GM18951 (cell line): ENCODE results near the gene FAM83F.

Experiments
- POLR2A ChIP-seq: IDR thresholded peaks from 4 replicates; pipeline ENCODE4 v1.6.1; 2011; ENCODE audit warnings: mild to moderate bottlenecking; ENCODE audit not compliant: insufficient read length, insufficient read depth; ENCODE audit errors: extremely low read depth
- in situ Hi-C: fragments of 300-500 bp; cut with MboI; formaldehyde crosslinking; loops from one replicate; pipeline ENCODE4 v1.12.0; 2022; ENCODE audit warnings: low sequenced_read_pairs, mixed read lengths, inconsistent platforms; ENCODE audit not compliant: unreplicated experiment

Gene FAM83F

DNA sequence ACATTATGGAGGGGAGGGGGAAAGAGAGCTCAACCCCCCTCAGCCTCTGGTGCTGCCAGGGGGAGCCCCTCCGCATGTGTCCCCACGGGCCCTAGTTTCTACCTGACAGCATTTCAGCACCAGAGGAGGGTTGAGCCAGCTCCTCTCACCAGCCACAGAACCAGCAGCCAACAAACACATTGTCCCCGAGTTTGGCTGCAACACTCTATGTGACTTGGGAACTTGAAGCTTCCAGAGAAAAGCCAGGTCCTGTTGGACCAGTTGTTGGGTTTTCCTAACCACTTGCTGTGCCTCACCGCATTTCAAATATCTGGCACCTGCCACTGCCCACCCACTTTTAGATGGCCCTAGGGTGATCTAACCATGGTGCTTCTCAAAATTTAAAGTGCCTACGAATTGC is 21.1 kb upstream of the FAM83F start:
- no peak for TF ChIP-seq POLR2A
- in situ Hi-C loops = no loop called here

GRCh38 chr22:39974065-39974464 is 20.7 kb upstream of the FAM83F start:
- no peak for TF ChIP-seq POLR2A
- in situ Hi-C loops = no loop called here

DNA sequence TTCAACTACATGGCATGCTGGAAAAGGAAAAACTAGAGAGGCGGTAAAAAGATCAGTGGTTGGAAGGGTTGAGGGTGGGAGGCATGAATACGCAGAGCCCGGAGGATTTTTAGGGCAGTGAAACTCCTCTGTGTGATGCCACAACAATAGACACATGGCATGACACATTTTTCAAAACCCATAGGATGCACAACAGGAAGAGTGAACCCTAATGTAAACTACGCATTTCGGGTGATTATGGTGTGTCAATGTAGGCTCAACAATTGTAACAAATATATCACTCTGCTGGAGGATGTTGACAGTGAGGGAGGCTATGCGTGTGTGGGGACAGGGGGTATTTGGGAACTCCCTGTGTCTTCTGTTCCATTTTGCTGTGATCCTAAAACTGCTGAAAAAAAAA is 15.7 kb upstream of the FAM83F start:
- no peak for TF ChIP-seq POLR2A
- in situ Hi-C loops = no loop called here

DNA sequence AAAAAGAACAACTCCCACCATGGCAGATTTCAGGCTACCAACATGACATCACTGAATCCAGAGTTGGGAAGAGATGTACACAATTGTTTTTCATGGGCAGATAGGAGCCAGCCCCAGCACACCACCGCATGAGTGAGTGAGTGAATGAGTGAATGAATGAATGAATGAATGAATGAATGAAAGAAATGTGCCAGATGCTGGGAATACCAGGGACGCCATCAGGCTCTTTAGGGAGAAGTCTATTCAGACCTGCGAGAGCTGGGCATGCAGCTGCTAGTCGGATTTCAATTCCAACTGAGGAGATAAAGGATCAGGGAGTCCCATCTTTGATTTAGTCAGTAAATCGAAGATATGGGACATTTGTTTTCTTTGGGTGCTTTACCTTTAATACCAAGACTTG is 15.3 kb upstream of the FAM83F start:
- no peak for TF ChIP-seq POLR2A
- in situ Hi-C loops = no loop called here

- no peak for TF ChIP-seq POLR2A
- in situ Hi-C loops = no loop called here
Measured at GRCh38 chr22:39980596-39980995, 14.2 kb upstream of the FAM83F start.

- in situ Hi-C loops = no loop called here
- no peak for TF ChIP-seq POLR2A
Measured at GRCh38 chr22:39983346-39983745, 11.4 kb upstream of the FAM83F start.

DNA sequence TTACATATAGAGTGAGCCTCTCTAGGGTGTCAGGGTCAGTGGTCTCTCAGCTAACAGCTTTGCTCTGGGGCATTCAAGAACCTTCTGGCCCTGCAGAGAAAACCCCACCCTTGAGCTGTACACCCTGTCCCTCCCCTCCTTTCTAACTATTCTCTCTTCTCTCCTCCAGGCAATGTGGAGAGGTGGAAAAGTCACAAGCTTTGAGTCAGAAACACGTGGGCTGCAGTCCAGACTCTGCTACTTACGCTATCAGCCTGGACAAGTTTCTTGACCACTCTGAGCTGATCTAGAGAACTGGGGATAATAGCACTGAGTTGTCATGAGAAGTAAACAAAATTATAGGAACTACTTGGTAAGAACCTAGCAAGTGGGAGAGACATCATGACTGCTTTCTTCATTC is 10.7 kb upstream of the FAM83F start:
- in situ Hi-C loops = no loop called here
- TF ChIP-seq POLR2A = no peak

GRCh38 chr22:39984746-39985145 is 10.0 kb upstream of the FAM83F start:
- in situ Hi-C loops = no loop called here
- TF ChIP-seq POLR2A = no peak

GRCh38 chr22:39985383-39986035 is 9.2 kb upstream of the FAM83F start:
- TF ChIP-seq POLR2A = no peak
- in situ Hi-C loops = no loop called here

DNA sequence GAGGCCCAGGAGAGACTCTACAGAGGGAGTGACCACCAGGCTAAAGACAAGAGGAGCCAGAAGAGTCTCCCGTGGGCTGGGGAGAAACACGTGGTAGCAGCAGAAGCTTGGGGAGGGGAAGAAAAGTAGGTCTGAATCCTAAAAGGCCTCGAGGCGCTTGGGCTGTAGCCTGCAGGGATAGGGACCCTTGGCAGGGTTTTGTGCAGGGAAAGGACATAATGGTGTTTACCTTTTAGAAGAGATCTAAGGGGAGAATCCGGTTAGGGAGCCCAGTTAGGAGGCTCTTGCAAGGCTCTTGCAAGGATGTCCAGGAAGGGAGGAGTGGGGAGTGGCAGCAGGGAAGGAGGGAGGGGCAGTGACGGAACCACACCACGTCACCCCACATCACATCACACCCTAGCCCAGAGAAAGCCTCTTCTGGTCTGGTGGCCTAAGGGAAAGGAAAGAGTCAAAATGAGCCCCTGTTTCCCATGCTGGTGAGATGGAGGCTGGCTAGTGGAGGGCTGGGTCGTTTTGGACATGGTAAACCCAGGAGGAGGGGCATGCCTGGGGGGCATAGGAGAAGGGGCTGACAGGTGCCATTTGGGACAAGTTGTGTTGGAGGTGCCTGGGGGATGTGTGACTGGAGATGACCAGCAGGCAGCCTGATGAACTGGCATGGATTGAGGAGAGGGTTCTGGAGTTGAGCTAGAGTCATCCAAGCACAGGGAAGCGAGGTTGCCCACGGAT is 6.2 kb upstream of the FAM83F start:
- TF ChIP-seq POLR2A = no peak
- in situ Hi-C loops = no loop called here

DNA sequence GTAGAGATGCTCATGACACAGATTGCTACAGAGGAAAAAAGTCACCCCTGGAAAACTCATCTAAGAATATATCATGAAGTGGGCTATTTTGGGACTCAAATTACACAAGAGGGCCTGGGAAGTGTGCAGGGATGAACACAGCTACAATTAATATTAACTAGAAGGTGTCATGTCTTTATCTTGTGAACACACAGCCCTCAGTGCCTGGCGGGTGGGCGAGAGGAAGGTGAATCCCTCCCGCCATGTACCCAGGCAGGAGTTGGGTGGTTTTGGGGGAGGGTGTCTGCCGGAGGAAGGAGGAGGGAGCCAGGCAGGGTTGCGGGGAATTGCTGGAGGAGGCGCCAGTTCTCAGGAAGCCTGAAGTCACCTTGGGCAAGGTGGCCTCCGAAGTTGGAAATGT is 5.1 kb upstream of the FAM83F start:
- in situ Hi-C loops = no loop called here
- TF ChIP-seq POLR2A = no peak

DNA sequence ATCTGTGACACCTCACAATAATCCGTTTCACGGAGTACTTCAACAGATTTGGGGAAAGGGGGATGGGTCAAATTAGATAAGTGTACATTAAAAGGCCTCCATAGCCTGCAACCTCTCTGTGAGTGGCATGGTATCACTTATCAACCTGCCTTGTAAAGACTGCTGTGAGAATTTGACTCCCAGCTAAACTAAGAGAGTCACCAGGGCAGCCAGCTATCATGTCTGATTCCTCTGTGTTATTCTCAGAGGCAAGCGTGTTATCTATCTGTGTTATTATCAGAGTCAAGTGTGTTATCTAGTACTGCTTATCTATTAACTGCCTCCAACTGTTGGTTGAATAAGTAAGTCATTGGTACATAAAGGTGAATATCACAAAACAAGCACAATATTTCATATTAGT is 4.1 kb upstream of the FAM83F start:
- TF ChIP-seq POLR2A = no peak

GRCh38 chr22:39991159-39991860 is 3.4 kb upstream of the FAM83F start:
- no peak for TF ChIP-seq POLR2A
- in situ Hi-C loops = no loop called here

More for the DNA sequence above, 4.1 kb upstream of the FAM83F start:
- in situ Hi-C loops = no loop called here
